Uterus (tissue), 2 donors: ENCODE measurements around the gene AASS.

Experiments
- POLR2A ChIP-seq, 2 donors: fragments of 450-650 bp; IDR thresholded peaks; one replicate each; pipeline ENCODE4 v1.6.1; 2016; ENCODE audit warnings: antibody characterized with exemption in 2 of 2, mild to moderate bottlenecking in 1 of 2, moderate library complexity in 1 of 2
- TF ChIP-seq, protein P1 (sequence below), 4 experiments: fragments of 200-600 bp in 2 of 4; fragments of 450-650 bp in 2 of 4; sonication (generic) in 2 of 4; IDR thresholded peaks; one replicate each; pipeline ENCODE4 v1.5.1; 2016 to 2019; ENCODE audit warnings: antibody characterized with exemption in 4 of 4, mild to moderate bottlenecking in 2 of 4, moderate library complexity in 1 of 4

DNA sequence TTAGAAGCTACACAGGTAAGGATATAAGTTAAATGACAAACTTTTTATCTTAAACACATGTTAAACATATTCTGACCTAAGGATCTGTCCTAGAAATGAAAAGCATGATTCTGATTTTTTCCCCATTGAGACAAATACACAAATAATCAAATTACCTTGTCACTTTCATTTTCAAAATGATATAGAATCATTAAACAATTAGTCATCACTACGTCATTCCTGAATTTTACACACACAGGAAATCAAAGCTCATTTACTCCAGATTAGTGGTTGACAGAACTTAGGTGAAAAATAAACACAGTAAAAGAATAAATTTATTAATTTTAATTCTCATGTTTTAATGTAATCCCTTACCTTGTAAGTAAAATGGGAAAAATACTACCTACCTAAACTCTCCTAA is 89.0 kb downstream of the AASS start:
- TF ChIP-seq, protein P1, sequence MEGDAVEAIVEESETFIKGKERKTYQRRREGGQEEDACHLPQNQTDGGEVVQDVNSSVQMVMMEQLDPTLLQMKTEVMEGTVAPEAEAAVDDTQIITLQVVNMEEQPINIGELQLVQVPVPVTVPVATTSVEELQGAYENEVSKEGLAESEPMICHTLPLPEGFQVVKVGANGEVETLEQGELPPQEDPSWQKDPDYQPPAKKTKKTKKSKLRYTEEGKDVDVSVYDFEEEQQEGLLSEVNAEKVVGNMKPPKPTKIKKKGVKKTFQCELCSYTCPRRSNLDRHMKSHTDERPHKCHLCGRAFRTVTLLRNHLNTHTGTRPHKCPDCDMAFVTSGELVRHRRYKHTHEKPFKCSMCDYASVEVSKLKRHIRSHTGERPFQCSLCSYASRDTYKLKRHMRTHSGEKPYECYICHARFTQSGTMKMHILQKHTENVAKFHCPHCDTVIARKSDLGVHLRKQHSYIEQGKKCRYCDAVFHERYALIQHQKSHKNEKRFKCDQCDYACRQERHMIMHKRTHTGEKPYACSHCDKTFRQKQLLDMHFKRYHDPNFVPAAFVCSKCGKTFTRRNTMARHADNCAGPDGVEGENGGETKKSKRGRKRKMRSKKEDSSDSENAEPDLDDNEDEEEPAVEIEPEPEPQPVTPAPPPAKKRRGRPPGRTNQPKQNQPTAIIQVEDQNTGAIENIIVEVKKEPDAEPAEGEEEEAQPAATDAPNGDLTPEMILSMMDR (IDR thresholded peaks at IDR 0.05) = no peak
- TF ChIP-seq POLR2A (IDR thresholded peaks at IDR 0.05) = no peak
